ENCODE measurements around the gene USP36.

USP36 gene

GRCh38 chr17:78789663-78790181 is 50.9 kb downstream of the USP36 start:
- TF ChIP-seq CTCF (IDR thresholded peaks at IDR 0.05): no peak

GRCh38 chr17:78789149-78789662 is 51.4 kb downstream of the USP36 start:
- TF ChIP-seq CTCF (IDR thresholded peaks at IDR 0.05): no peak

GRCh38 chr17:78788451-78788850 is 52.2 kb downstream of the USP36 start:
- TF ChIP-seq CTCF (IDR thresholded peaks at IDR 0.05): no peak

- TF ChIP-seq CTCF (IDR thresholded peaks at IDR 0.05): no peak
Measured at GRCh38 chr17:78787444-78787843, 53.2 kb downstream of the USP36 start.

- TF ChIP-seq CTCF (IDR thresholded peaks at IDR 0.05): no peak
Measured at GRCh38 chr17:78785663-78786057, 55.0 kb downstream of the USP36 start.

GRCh38 chr17:78785011-78785662 is 55.5 kb downstream of the USP36 start:
- no peak for TF ChIP-seq CTCF (IDR thresholded peaks at IDR 0.05)

- no peak for TF ChIP-seq CTCF (IDR thresholded peaks at IDR 0.05)
Measured at GRCh38 chr17:78784352-78784751, 56.3 kb downstream of the USP36 start.

Data from LNCAP (cell line).